Esophagus squamous epithelium (tissue), 5 donors: ENCODE results near the gene MFAP2. TPM values are rescaled to one million over a fixed set of nuclear protein-coding genes. Genes with fewer than 3 reads are reported as not detected.

Source experiments
- DNase-seq: peaks from one replicate; lab custom pipeline; 2025; lab: John Stamatoyannopoulos, UW
- H3K27ac ChIP-seq, 4 donors: fragments of 200-600 bp; sonication (generic); one replicate each; pipeline ENCODE4 v1.5.1; 2016 to 2019; ENCODE audit warnings: mild to moderate bottlenecking in 1 of 4
- H3K27me3 ChIP-seq, 4 donors: fragments of 200-600 bp; sonication (generic); 1 replicate in 3 of 4; 2 replicates in 1 of 4; pipeline versions ENCODE4 v1.5.1 to v1.6.0; 2017 to 2021; ENCODE audit warnings: antibody characterized with exemption in 1 of 4
- H3K36me3 ChIP-seq, 3 donors: fragments of 200-600 bp; sonication (generic); one replicate each; pipeline ENCODE4 v1.5.1; 2016 to 2019
- H3K4me1 ChIP-seq, 3 donors: fragments of 200-600 bp; sonication (generic); one replicate each; pipeline ENCODE4 v1.5.1; 2017 to 2019
- H3K4me3 ChIP-seq, 4 donors: fragments of 200-600 bp; sonication (generic); 1 replicate in 3 of 4; 2 replicates in 1 of 4; pipeline ENCODE4 v1.5.1; 2016 to 2019; ENCODE audit warnings: mild to moderate bottlenecking in 2 of 4, moderate library complexity in 1 of 4
- H3K9me3 ChIP-seq, 3 donors: fragments of 200-600 bp; sonication (generic); one replicate each; pipeline ENCODE4 v1.5.1; 2016 to 2019
- POLR2A ChIP-seq, 4 donors: fragments of 450-650 bp; IDR thresholded peaks; one replicate each; pipeline ENCODE4 v1.6.1; 2017; ENCODE audit warnings: antibody characterized with exemption in 4 of 4, mild to moderate bottlenecking in 4 of 4, moderate library complexity in 3 of 4
- WGBS, 2 donors: methylation state at CpG; one replicate each; pipeline ENCODE4 v1.1.5; 2018; 5-methylcytosine and 5-hydroxymethylcytosine counted together
- intact Hi-C: fragments of 100-400 bp; cut with DNase I; formaldehyde crosslinking; loops from one replicate; pipeline ENCODE4 v1.15.0; 2022
- total RNA-seq, 4 donors: library from RNA; depleted of rRNA; stranded (reverse); fragments of >200 nt; gene quantifications; one replicate each; pipeline ENCODE4 v1.1.0, GENCODE V29; 2016
- TF ChIP-seq, protein P1 (sequence below), 6 experiments: fragments of 450-650 bp in 4 of 6; fragments of 200-600 bp in 2 of 6; sonication (generic) in 2 of 6; IDR thresholded peaks; one replicate each; pipeline ENCODE4 v1.5.1; 2016 to 2019; ENCODE audit warnings: antibody characterized with exemption in 6 of 6, mild to moderate bottlenecking in 4 of 6, moderate library complexity in 4 of 6
- donor health status: DM: yes; HTN: yes; CAD: no.

The MFAP2 gene
- total RNA-seq, 4 donors from 2014 or later: 0.70 to 10.5 (median 4.2) TPM; not detected in 1

DNA sequence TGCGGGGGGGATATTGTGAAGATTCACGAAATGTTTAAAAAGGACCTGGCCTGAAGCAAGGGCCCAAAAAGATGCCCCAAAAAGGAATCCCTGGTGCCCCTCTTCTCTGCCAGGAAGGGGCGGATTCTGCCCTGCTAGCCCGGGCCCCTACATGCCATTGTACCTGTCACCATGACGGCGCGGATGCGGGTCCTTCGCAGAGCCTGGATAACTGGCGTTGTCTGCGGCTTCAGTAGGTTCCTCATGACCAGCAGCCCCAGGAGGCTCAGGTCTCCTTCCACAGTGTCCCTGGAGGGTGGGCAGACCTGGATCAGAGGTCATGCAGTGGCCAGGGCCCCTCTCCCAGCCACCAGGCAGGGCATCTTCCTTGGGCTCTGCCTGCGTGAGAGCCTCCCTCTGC, 11.2 kb upstream of the MFAP2 start:
- Histone ChIP-seq H3K4me1 (peaks cover 0 to 10% (median 0%) of the 10 kb centered on the region in 3 donors), H3K27me3 (no peaks in the 10 kb centered on the region), H3K9me3 (no peaks in the 10 kb centered on the region), H3K27ac (no peak overlapping the region), H3K4me3 (no peak overlapping the region), H3K36me3 (peaks cover 6 to 91% (median 13%) of the 10 kb centered on the region in 3 donors)
- WGBS, 2 donors: 98% methylated on average over 10 to 11 of the region's 12 CpGs
- TF ChIP-seq POLR2A (IDR thresholded peaks at IDR 0.05): no peak
- TF ChIP-seq, protein P1, sequence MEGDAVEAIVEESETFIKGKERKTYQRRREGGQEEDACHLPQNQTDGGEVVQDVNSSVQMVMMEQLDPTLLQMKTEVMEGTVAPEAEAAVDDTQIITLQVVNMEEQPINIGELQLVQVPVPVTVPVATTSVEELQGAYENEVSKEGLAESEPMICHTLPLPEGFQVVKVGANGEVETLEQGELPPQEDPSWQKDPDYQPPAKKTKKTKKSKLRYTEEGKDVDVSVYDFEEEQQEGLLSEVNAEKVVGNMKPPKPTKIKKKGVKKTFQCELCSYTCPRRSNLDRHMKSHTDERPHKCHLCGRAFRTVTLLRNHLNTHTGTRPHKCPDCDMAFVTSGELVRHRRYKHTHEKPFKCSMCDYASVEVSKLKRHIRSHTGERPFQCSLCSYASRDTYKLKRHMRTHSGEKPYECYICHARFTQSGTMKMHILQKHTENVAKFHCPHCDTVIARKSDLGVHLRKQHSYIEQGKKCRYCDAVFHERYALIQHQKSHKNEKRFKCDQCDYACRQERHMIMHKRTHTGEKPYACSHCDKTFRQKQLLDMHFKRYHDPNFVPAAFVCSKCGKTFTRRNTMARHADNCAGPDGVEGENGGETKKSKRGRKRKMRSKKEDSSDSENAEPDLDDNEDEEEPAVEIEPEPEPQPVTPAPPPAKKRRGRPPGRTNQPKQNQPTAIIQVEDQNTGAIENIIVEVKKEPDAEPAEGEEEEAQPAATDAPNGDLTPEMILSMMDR (IDR thresholded peaks at IDR 0.05): no peak
- intact Hi-C loops: no loop called here
- no peak for DNase-seq

DNA sequence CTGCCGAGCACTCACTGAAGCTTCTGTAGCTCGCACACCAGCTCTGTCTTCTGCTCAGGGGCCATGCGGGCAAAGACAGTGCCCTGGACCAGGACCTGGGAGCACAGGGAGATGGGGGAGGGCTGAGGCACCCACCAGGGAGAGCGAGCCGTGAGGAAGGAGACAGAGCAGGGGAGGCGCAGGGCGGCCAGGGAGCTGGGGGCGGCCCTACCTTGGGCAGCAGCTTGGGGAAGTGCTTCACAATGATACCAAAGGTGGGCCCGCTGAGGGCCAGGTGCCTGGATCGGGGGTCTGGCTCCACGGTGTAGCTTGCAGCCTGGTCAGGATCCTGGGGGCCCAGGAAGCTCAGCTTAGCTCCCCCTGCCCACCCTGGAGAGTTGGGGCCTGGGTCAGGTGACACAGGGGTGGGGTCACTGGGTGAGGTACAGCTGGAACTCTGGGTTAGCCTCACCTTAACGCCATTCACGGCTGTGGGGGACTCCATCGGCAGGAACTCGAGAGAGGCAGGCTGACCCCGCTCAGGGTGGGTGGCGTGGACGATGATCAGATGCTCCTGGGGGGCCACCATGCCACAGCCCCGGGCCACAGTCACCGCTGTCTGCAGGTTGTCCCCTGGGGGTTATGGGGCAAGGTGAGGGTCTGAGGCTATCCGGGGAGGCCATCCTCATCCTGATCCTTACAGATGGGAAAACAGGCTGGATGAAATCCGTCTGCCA, 9.4 kb upstream of the MFAP2 start:
- Histone ChIP-seq H3K36me3 (peaks cover 6 to 84% (median 13%) of the 10 kb centered on the region in 3 donors), H3K4me3 (no peak overlapping the region), H3K27me3 (no peaks in the 10 kb centered on the region), H3K9me3 (no peaks in the 10 kb centered on the region), H3K4me1 (peaks cover under 1 to 8% (median 2%) of the 10 kb centered on the region in 3 donors), H3K27ac (no peak overlapping the region)
- TF ChIP-seq POLR2A (IDR thresholded peaks at IDR 0.05): no peak
- TF ChIP-seq, protein P1 (IDR thresholded peaks at IDR 0.05): no peak
- DNase-seq: no peak
- 88 to 92% methylated on average over 5 to 16 of the region's 22 CpGs for WGBS, 2 donors
- intact Hi-C loops: no loop called here

DNA sequence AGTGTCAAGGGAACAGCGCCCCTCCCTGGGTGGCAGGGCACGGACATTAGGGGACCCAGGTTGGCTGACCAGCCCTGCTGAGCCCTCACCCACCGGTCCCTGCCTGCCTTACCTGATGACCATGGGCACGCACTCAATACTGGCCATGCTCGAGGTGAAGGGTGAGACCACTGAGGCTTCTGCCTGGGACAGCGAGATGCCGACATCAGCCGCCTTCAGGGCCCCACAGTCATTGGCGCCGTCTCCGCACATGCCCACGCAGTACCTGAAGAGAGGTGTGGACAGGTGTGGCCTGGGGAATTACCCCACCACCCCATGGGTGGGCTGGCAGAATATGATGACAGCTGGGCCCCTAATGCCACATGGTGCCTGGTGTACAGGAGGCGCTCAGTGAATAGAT, 7.8 kb upstream of the MFAP2 start:
- H3K9me3 ChIP-seq: no peaks in the 10 kb centered on the region
- no peaks in the 10 kb centered on the region for H3K27me3 ChIP-seq
- intact Hi-C loops: no loop called here
- H3K4me1 ChIP-seq: peaks cover 6 to 15% (median 9%) of the 10 kb centered on the region in 3 donors
- peaks cover 6 to 77% (median 13%) of the 10 kb centered on the region in 3 donors for H3K36me3 ChIP-seq
- H3K27ac ChIP-seq: no peak overlapping the region
- 83 to 91% methylated on average over 3 to 11 of the region's 13 CpGs for WGBS, 2 donors
- no peak overlapping the region for H3K4me3 ChIP-seq
- TF ChIP-seq, protein P1 (IDR thresholded peaks at IDR 0.05): no peak
- no peak for TF ChIP-seq POLR2A (IDR thresholded peaks at IDR 0.05)
- DNase-seq: no peak

DNA sequence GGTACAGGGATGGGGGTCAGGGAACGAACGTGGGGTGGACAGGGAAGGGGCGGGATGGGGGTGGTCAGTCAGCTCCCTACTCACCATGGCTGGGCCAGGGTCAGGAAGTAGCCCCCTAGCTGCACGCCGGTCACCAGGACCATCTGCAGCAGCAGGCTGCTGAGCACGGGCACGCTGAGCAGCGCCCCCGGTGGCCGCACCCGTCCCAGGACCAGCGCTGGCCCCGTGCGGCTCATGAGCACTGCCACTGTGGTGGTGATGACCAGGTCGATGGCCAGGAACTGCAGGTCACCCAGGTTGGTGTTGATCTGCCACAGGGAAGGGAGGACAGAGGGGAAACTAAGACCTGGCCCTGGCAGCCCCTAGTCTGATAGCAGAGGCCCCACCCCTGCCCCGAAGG, 6.5 kb upstream of the MFAP2 start:
- H3K27ac ChIP-seq: no peak overlapping the region
- 40 to 75% methylated on average over 1 to 6 of the region's 16 CpGs for WGBS, 2 donors
- no peaks in the 10 kb centered on the region for H3K27me3 ChIP-seq
- H3K36me3 ChIP-seq: peaks cover 6 to 65% (median 13%) of the 10 kb centered on the region in 3 donors
- intact Hi-C loops: no loop called here
- H3K9me3 ChIP-seq: no peaks in the 10 kb centered on the region
- no peak for DNase-seq
- H3K4me3 ChIP-seq: no peak overlapping the region
- TF ChIP-seq, protein P1 (IDR thresholded peaks at IDR 0.05): peak in 2 of 6 experiments; percentile 14 to 33
- TF ChIP-seq POLR2A (IDR thresholded peaks at IDR 0.05): no peak
- H3K4me1 ChIP-seq: peaks cover 6 to 15% (median 9%) of the 10 kb centered on the region in 3 donors

DNA sequence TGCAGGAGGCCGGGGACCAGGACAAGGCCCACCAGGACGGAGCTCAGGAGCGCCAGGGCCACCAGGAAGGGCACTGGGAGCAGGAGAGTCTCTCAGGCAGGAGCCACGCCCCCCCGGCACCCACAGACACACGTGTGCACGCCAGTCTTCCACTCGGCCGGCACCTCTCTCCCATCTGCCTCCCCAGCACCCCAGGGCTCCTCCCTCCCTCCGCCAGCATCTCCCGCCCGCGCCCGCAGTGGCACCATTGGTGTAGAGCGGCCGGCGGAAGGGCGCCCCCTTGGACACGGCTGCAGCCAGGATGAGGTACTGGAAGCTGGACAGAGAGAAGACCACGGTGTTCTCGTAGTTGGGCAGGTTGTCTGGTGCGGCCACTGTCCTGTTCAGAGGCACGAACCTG, 6.1 kb upstream of the MFAP2 start:
- H3K36me3 ChIP-seq: peaks cover 6 to 61% (median 13%) of the 10 kb centered on the region in 3 donors
- peaks cover 6 to 15% (median 9%) of the 10 kb centered on the region in 3 donors for H3K4me1 ChIP-seq
- DNase-seq: no peak
- H3K27ac ChIP-seq: no peak overlapping the region
- peaks cover 0 to under 1% (median 0%) of the 10 kb centered on the region in 4 donors for H3K27me3 ChIP-seq
- no peaks in the 10 kb centered on the region for H3K9me3 ChIP-seq
- 81 to 83% methylated on average over 10 to 11 of the region's 23 CpGs for WGBS, 2 donors
- intact Hi-C loops: no loop called here
- TF ChIP-seq, protein P1 (IDR thresholded peaks at IDR 0.05): no peak
- TF ChIP-seq POLR2A (IDR thresholded peaks at IDR 0.05): no peak
- H3K4me3 ChIP-seq: no peak overlapping the region
